Stimulated activated CD4-positive, alpha-beta T cell treated with anti-CD3 and anti-CD28 coated beads, Interleukin-15, amount 100 ng/mL, for 1 hour (primary cell): ENCODE data around the gene TMC4.
"Not testable (repeated sequence)": the region's sequence is repeated elsewhere in the genome, so short reads cannot be mapped to it uniquely, and the experiment has no call there.

Experiments
- DNase-seq, 2 donors: peaks; one replicate each; pipeline ENCODE4 v3.0.0-alpha.2; 2020; ENCODE audit warnings: low read depth in 1 of 2, low spot score in 1 of 2

Gene TMC4

GRCh38 chr19:54172471-54173358, at the start of gene TMC4:
TMC4 (minus strand) TSS chr19:54173160; CDS start chr19:54173117, 43 bp downstream.
- DNase-seq = no peak

- not testable (repeated sequence) for DNase-seq
These were observed 49.0 kb upstream of the TMC4 start for GRCh38 chr19:54221947-54222346.

GRCh38 chr19:54219702-54220101, 46.7 kb upstream of the TMC4 start:
- DNase-seq = not testable (repeated sequence)

- no peak for DNase-seq
These were observed 46.2 kb upstream of the TMC4 start for GRCh38 chr19:54218960-54219661.

- DNase-seq = no peak
These were observed 45.3 kb upstream of the TMC4 start for GRCh38 chr19:54218259-54218658.

- not testable (repeated sequence) for DNase-seq
These were observed 44.7 kb upstream of the TMC4 start for GRCh38 chr19:54217517-54218247.

GRCh38 chr19:54216869-54217268, 43.9 kb upstream of the TMC4 start:
- no peak for DNase-seq

- not testable (repeated sequence) for DNase-seq
These were observed 41.8 kb upstream of the TMC4 start for GRCh38 chr19:54214734-54215133.

- not testable (repeated sequence) for DNase-seq
These were observed 41.3 kb upstream of the TMC4 start for GRCh38 chr19:54214217-54214616.

- no peak for DNase-seq
These were observed 38.3 kb upstream of the TMC4 start for GRCh38 chr19:54211235-54211634.

GRCh38 chr19:54209811-54210494, 37.0 kb upstream of the TMC4 start:
- DNase-seq = no peak

GRCh38 chr19:54209058-54209810, 36.3 kb upstream of the TMC4 start:
- DNase-seq = no peak

- DNase-seq = no peak
These were observed 35.8 kb upstream of the TMC4 start for GRCh38 chr19:54208784-54209057.

- no peak for DNase-seq
These were observed 35.2 kb upstream of the TMC4 start for GRCh38 chr19:54207983-54208783.

GRCh38 chr19:54207676-54207982, 34.7 kb upstream of the TMC4 start:
- no peak for DNase-seq

GRCh38 chr19:54207193-54207592, 34.2 kb upstream of the TMC4 start:
- not testable (repeated sequence) for DNase-seq

- DNase-seq = no peak
These were observed 33.8 kb upstream of the TMC4 start for GRCh38 chr19:54206831-54207177.

- DNase-seq = no peak
These were observed 33.3 kb upstream of the TMC4 start for GRCh38 chr19:54206030-54206830.

GRCh38 chr19:54204767-54205468, 32.0 kb upstream of the TMC4 start:
- DNase-seq = no peak
